ENCODE measurements around the gene RORC.

- TF ChIP-seq AFF4 (CRISPR knock-in tag; IDR thresholded peaks at IDR 0.05; ENCODE audit: borderline replicate concordance) (no peak), ZNF396 (CRISPR knock-in tag; IDR thresholded peaks at IDR 0.05; ENCODE audit: borderline replicate concordance) (no peak), PREB (CRISPR knock-in tag; IDR thresholded peaks at IDR 0.05; ENCODE audit: borderline replicate concordance) (no peak), MLX (CRISPR knock-in tag; IDR thresholded peaks at IDR 0.05) (no peak), ZNF416 (CRISPR knock-in tag; IDR thresholded peaks at IDR 0.05) (no peak), GABPB1 (CRISPR knock-in tag; IDR thresholded peaks at IDR 0.05) (no peak)
These were observed 1.5 kb downstream of the RORC start for GRCh38 chr1:151830055-151830454.

Measured in WTC11 (cell line).